ENCODE results near the gene QPRT.
"Not testable (repeated sequence)": the region's sequence is repeated elsewhere in the genome, so short reads cannot be mapped to it uniquely, and the experiment has no call there.

QPRT gene

GRCh38 chr16:29678691-29679267, at the start of gene QPRT:
Gene QPRT (plus strand): TSS chr16:29679180. CDS start chr16:29679198, 18 bp downstream.
- DNase-seq, result peak in 28 of 56 donors; percentile 8 to 59 (median 28)

DNA sequence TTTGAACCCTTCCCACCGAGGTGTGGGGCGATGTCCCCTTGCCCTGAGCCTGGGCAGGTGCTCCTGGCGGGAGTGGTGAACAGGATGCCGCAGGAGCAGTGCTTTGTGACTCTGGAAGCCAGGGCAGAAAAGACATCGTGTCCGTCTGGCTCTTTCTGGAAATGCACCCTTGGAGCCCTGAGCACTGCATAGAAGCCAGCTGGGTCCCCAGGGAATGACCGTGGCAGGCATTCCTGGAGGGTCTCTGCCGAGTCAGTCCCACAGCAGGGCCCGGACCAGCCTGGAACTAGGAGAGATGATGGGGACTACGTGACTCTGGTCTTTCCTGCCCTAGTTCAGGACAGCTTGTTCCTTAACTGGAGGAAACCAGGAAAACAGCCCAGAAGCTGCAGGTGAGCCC, 49.7 kb upstream of the QPRT start:
- not testable (repeated sequence) for DNase-seq

GRCh38 chr16:29631658-29632057, 47.3 kb upstream of the QPRT start:
- DNase-seq, result not testable (repeated sequence)

GRCh38 chr16:29635902-29636301, 43.1 kb upstream of the QPRT start:
- DNase-seq, result not testable (repeated sequence)

DNA sequence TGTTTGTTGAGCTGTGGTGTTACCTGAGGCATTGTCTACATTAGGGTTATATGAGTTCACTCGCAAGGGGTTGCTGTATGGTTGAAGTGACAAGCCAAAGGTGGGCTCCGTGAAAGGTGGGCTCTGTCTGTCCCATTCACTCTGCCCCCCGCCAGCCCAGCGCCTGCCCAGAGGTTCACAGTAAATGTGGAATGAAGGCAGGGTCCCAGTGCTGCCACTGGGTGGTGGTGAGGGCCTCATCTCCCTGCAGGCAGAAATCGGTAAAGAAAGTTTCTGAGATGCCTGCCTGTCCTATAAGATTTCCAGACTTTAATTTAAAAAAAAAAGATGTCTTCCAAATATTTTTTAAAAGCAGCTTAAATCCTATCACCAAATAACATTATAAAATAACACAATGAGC, 42.6 kb upstream of the QPRT start:
- DNase-seq, result not testable (repeated sequence)

DNA sequence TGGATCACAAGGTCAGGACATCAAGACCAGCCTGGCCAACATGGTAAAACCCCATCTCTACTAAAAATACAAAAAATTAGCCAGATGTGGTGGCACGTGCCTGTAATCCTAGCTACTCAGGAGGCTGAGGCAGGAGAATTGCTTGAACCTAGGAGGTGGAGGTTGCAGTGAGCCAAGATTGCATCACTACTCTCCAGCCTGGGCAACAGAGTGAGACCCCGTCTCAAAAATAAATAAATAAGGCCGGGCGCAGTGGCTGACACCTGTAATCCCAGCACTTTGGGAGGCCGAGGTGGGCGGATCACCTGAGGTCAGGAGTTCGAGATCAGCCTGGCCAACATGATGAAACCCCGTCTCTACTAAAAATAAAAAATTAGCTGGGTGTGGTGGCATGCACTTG, 40.2 kb upstream of the QPRT start:
- not testable (repeated sequence) for DNase-seq

DNA sequence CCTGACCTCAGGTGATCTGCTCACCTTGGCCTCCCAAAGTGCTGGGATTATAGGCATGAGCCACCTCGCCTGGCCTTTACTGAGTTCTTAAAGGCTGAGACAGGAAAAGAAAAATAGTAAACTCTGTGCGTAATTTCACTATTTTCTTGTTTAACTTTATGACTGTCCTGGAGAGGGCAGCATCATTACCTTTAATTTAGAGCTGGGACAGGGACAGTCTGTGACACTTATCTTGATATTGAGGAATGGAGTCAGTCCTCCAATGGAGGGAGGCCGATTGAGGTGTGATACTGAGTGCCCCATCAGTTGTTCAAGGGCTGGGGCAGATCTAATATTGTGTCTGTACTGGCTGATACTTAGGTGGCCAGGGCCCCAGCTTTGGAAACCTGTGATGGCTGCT, 37.4 kb upstream of the QPRT start:
- DNase-seq, result no peak

DNA sequence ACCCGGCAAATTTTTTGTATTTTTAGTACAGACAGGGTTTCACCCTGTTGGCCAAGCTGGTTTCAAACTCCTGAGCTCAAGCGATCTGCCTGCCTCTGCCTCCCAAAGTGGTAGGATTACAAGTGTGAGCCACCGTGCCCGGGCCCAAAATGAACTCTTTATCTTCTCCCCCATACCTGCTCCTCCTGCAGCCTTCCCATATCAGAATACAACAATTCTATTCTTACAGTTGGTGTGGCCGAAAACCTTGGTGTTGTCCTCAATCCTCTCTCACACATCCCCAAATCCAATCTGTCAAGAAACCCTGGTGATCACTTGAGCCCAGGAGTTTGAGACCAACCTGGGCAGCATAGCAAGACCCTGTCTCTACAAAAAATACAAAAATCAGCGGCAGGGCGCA, 35.4 kb upstream of the QPRT start:
- no peak for DNase-seq

DNA sequence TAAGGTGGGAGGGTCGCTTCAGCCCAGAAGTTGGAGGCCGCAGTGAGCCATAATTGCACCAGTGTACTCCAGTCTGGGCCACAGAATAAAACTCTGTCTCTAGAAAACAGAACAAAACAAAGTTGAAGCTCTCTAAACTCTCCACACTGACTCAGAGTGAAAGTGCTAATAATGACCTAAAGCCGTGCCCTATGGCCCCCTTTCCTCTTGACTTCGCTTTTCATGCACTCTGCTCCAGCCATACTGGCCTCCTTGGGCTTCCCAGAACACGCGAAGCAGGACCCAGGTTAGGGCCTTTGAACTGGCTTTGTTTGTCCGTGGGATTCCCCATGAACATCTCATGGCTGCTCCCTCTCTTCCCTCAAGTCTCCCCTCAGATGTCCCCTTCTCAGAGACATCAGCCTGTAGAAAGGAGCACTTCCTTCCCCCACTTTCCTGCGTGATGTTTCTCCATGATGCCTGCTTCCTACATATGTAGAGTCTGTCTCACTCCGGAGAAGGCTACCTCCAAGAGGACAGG, 34.6 kb upstream of the QPRT start:
- no peak for DNase-seq

- DNase-seq, result no peak
Observed at GRCh38 chr16:29644973-29645693, 33.8 kb upstream of the QPRT start.

DNA sequence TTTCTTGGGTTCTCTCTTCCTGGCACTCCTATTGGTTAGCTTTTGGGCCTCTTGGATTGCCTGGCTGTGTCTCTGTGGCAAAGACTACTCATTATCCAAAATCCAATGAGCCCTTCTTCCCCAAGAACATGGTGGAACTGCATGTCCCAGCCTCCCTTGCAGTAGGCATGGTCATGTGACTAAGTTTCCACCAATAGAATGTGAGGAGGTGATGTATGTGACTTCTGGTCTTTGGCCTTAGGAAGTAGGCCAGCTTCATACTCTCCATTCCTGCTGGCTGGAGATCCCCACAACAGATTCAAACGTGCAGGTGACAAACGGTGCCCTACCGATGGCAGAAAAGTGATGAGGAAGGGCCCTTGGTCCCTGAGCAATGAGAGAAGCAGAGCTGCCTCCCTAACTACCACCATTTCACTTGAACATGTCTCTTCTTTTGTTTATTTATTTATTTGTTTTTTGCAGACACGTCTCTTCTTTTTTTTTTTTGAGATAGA, 33.2 kb upstream of the QPRT start:
- no peak for DNase-seq

DNA sequence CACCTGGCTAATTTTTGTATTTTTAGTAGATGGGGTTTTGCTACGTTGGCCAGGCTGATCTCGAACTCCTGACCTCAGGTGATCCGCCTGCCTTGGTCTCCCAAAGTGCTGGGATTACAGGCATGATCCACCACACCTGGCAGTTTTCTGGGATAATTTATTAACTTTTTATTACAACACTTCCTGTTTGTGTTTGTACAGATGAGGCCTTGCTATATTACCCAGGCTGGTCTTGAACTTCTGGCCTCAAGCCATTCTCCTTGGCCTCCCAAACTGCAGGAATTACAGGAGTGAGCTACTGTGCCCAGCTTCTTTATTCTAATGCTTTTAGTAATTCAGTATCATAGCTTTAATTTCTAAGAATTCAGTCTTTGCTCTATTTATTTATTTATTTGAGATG, 32.0 kb upstream of the QPRT start:
- DNase-seq, result no peak

DNA sequence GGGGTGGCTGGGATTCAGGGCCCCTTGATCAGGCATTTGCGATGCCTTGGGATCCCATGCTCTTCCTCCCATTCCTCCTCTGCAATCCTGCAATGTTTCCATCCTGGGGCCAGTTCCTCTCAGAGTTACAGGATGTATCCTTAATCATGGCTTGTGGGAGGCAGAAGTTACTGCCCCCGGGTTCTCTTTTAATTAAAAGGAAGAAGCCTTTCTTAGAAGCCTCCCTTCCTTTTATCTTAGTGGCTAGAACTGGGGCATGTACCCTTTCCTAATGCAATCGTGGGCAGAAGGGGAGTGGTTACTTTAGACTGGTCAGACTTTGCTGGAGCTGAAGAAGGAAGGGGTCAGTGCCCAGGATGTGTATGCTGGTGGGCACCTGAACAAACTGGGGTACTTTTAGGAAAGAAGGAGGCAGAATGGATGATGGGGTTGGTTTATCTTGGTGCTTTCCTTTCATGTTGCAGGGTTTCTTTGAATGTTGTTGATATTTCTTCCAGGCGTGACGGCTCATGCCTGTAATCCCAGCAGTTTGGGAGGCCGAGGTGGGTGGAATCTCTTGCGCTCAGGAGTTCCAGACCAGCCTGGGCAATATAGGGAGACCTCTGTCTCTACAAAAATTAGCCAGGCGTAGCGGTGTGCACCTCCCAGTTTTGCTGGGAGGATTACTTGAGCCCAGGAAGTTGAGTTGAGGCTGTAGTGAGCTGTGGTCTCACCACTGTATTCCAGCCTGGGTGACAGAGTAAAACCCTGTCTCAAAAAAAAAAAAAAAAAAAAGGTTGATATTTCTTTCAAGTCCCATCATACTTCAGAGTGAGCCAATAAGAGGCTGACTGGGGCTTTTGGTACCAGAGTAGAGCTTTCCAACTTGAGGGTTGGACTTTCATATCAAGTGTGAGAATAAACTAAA, 29.1 kb upstream of the QPRT start:
- DNase-seq, result no peak

DNA sequence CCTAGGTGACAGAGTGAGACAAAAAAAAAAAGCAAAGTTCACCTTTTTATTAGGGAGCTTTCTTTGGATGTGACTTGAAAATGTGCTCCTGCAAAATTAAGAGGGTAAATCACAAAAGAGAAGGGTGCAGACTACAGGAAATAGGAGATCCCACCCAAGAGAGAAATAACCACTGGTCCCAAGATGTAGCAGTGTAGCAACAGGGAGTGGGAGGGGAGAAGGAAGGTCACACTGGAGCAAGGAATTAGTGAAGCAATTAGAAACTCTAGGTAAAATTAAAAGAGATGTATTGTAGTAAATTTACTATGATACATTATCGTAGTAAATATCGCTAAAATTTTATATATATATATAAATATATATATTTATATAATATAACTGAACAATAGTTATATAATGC, 28.2 kb upstream of the QPRT start:
- no peak for DNase-seq

DNA sequence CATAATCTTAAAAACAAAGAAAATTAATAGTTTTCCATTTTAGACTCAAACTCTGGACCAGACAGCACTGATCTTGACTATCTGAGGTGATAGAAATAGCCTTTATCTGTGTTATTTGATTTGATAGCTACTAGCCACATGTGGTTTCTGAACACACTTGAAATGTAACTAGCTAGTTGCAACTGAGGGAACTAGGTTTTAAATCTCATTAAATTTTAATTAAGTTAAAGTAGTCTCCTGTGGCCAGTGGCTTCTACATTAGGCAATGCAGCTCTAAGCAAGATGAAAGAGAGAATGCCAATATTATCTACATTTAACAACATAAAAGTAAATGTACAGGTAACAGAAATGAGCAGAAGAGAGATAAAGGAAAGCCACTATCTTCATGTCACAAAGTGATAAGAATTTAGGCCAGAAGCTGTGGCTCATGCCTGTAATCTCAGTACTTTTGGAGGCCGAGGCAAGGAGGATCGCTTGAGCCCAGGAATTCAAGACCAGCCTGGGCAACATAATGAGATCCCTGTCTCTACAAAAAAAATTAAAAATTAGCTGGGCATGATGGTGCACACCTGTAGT, 27.1 kb upstream of the QPRT start:
- DNase-seq, result no peak

GRCh38 chr16:29653471-29653870, 25.5 kb upstream of the QPRT start:
- no peak for DNase-seq

GRCh38 chr16:29653890-29654289, 25.1 kb upstream of the QPRT start:
- DNase-seq, result not testable (repeated sequence)

GRCh38 chr16:29656688-29657523, 22.1 kb upstream of the QPRT start:
- no peak for DNase-seq

GRCh38 chr16:29658705-29659104, 20.3 kb upstream of the QPRT start:
- no peak for DNase-seq

DNA sequence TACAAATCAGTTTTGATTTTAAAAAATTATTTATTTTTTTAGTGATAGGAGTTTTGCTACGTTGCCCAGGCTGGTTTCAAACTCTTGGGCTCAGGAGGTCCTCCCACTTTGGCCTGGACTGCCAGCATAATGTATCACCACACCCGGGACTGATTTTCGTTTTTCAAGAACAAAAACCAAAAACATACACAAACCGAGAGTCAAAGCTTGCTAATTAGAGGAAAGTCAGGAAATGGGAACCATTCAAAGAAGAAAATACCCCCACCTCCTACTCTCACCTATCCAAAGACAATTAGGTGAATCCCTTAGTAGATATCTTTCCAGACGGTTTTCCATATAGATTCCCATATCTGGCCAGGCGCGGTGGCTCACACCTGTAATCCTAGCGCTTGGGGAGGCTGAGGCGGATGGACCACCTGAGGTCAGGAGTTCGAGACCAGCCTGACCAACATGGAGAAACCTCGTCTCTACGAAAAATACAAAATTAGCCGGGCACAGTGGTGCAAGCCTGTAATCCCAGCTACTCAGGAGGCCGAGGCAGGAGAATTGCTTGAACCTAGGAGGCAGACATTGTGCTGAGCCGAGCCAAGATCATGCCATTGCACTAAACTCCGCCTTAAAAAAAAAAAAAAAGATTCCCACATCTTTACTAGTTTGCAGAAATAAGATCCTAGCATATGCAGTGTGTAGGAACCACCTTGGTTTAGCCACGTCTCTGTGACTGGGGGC, 16.8 kb upstream of the QPRT start:
- no peak for DNase-seq

All from nucleus accumbens (tissue), 56 donors.